ENCODE results near the gene ATP1B2. TPM values are rescaled to one million over a fixed set of nuclear protein-coding genes. Genes with fewer than 3 reads are reported as not detected.

Gene ATP1B2
- total RNA-seq, 1 donor from 2014 or later: 8.2 TPM

GRCh38 chr17:7705269-7706255 lies 54.8 kb downstream of the ATP1B2 start:
- DNase-seq (ENCODE audit: low spot score in 2 of 2) (no peak), FAIRE-seq (no peak)

GRCh38 chr17:7706631-7707354 lies 56.1 kb downstream of the ATP1B2 start:
- FAIRE-seq (no peak), DNase-seq (ENCODE audit: low spot score in 2 of 2) (no peak)

Other genes starting within 250 kb of the ATP1B2 start
- gene TMEM256, start 246.8 kb upstream of the ATP1B2 start, total RNA-seq: 80.3 TPM
- 8.2 TPM for gene NLGN2, start 243.1 kb upstream of the ATP1B2 start, total RNA-seq
- not detected for gene SPEM1, start 230.6 kb upstream of the ATP1B2 start, total RNA-seq
- gene SPEM2, start 225.3 kb upstream of the ATP1B2 start, total RNA-seq: not detected
- gene SPEM3, start 222.1 kb upstream of the ATP1B2 start, total RNA-seq: not detected
- 2.0 TPM for gene TMEM102, start 215.5 kb upstream of the ATP1B2 start, total RNA-seq
- gene FGF11, start 211.4 kb upstream of the ATP1B2 start, total RNA-seq: 5.3 TPM
- 16.7 TPM for gene CHRNB1, start 205.9 kb upstream of the ATP1B2 start, total RNA-seq
- 11.8 TPM for gene ZBTB4, start 171.3 kb upstream of the ATP1B2 start, total RNA-seq
- gene SLC35G6, start 169.5 kb upstream of the ATP1B2 start, total RNA-seq: not detected
- 33.0 TPM for gene POLR2A, start 166.6 kb upstream of the ATP1B2 start, total RNA-seq
- 3.7 TPM for gene TNFSF12, start 101.9 kb upstream of the ATP1B2 start, total RNA-seq
- 1.2 TPM for gene TNFSF13, start 92.2 kb upstream of the ATP1B2 start, total RNA-seq
- 102 TPM for gene SENP3, start 89.0 kb upstream of the ATP1B2 start, total RNA-seq
- gene CD68, start 71.3 kb upstream of the ATP1B2 start, total RNA-seq: 1.2 TPM
- 35.1 TPM for gene MPDU1, start 67.1 kb upstream of the ATP1B2 start, total RNA-seq
- gene SOX15, start 60.8 kb upstream of the ATP1B2 start, total RNA-seq: 1.2 TPM
- gene FXR2, start 36.0 kb upstream of the ATP1B2 start, total RNA-seq: 68.1 TPM
- gene SAT2, start 23.1 kb upstream of the ATP1B2 start, total RNA-seq: 31.4 TPM
- not detected for gene SHBG, start 20.8 kb upstream of the ATP1B2 start, total RNA-seq
- 6.9 TPM for gene TP53, start 36.6 kb downstream of the ATP1B2 start, total RNA-seq
- gene WRAP53, start 37.6 kb downstream of the ATP1B2 start, total RNA-seq: 11.8 TPM
- gene EFNB3, start 54.3 kb downstream of the ATP1B2 start, total RNA-seq: 17.5 TPM
- 1.2 TPM for gene DNAH2, start 66.8 kb downstream of the ATP1B2 start, total RNA-seq
- 15.1 TPM for gene KDM6B, start 183.3 kb downstream of the ATP1B2 start, total RNA-seq
- 1.2 TPM for gene TMEM88, start 204.1 kb downstream of the ATP1B2 start, total RNA-seq
- 30.2 TPM for gene NAA38, start 206.6 kb downstream of the ATP1B2 start, total RNA-seq
- gene CYB5D1, start 207.1 kb downstream of the ATP1B2 start, total RNA-seq: 15.1 TPM
- 276 TPM for gene CHD3, start 237.9 kb downstream of the ATP1B2 start, total RNA-seq

Measured in frontal cortex (tissue), 4 donors.